ENCODE measurements around the gene GFAP.

GFAP gene

DNA sequence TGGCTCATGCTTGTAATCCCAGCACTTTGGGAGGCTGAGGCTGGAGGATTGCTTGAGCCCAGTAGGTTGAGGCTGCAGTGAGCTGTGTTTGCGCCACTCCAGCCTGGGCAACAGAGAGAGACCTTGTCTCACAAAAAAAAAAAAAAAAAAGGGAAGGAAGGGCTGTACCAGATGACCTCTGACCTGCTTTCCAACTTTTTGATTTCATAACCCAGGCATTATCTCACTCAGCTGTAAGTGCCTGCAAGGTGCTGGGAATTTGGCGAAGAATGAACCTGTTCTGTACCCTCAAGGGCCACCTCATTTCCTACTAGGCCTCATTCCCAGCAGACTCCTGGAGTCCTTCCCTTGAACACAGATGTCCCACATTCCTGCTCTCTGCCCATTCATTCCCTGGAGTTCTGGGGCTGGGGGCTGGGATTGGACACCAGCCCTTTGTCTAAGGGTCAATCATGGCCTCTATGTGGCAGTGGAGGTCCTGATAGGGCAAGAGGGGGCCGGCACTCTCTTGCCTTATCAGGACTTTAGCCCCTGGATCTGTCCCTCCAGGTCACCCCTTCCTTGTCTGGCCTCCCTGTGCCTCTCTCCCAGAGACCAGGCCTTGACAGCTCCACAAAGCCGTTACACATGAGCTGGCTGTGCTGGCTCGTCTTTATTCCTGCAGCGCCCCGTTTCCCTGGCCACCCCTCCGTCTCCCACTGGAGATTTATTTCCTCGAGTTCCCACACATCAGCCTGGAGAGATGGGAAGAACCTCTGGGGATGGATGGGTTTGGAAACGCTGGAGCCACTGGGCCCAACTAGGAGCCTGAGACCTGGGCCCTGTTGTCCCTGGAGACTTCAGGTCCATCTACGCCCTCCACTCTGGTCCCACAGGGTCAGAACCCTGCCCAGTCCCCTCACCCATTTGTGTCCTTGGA lies 821 bp upstream of the GFAP start:
- DNase-seq (ENCODE audit: extremely low read depth in 1 of 2, low read depth in 1 of 2): no peak

- no peak for DNase-seq (ENCODE audit: extremely low read depth in 1 of 2, low read depth in 1 of 2)
These were observed 515 bp downstream of the GFAP start for GRCh38 chr17:44914698-44915271.

DNA sequence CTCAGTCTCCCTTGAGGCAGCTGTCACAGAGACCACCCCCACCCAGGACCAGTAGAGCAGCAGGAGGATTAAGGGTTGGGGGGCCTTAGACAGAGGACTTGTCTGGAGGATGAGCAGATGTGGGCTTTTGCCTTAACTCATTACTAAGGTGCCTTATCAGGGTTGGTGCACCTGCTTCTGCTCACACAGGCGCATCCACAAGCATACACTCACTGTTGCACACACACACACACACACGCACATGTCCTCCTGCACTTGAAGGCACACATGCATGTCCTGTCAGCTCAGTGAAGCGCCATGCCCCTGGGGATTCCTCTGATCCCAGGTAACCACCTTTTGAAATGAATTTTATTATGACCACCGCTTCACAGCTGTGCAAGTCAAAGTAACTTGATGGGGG lies 1.2 kb downstream of the GFAP start:
- DNase-seq (ENCODE audit: extremely low read depth in 1 of 2, low read depth in 1 of 2): no peak

- no peak for DNase-seq (ENCODE audit: extremely low read depth in 1 of 2, low read depth in 1 of 2)
These were observed 1.6 kb downstream of the GFAP start for GRCh38 chr17:44913676-44914075.

- DNase-seq (ENCODE audit: extremely low read depth in 1 of 2, low read depth in 1 of 2): no peak
These were observed 2.3 kb downstream of the GFAP start for GRCh38 chr17:44912763-44913544.

GRCh38 chr17:44911133-44912001 lies 3.9 kb downstream of the GFAP start:
- peak in 1 of 2 donors; percentile 28 for DNase-seq (ENCODE audit: extremely low read depth in 1 of 2, low read depth in 1 of 2)

DNA sequence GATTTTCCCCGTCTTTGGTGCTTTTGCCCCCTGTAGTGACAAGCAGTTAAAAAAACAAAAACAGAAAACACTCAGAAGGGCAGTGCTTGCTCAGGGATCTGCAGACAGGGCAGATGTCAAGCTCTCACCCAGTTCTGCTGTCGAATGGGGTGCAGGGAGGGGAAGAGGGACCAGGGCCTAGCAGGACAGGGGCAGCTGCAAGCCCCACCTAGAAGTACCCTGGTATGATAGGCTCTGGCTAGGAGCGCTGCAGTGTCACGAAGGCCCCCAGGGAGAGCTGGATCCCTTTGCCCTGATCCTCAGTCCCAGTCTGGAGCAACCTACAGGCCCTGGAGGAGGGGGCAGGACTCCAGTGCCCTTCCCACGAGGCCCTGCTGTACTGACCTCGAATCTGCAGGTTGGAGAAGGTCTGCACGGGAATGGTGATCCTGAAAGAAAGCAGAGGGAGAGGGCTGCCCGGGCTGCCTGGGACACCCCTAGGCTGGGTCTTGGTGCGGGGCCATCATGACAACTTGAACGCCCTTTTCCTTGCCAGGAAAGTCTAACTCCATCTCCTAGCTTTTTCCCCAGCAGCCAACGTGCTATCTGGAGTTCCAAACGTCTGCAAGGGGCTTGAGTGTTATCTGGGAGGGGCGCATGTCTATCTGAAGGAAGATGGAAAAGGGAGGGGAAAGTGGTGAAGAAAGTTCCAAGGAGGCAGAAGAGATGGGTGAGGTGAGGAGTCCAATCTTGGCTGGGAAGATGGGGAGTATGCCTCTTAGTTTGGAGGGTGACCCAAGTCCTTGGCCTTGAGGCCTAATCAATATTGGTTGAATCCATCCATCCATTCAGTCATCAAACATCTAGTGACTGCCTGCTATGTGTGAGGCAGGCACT lies 4.8 kb downstream of the GFAP start:
- DNase-seq (ENCODE audit: extremely low read depth in 1 of 2, low read depth in 1 of 2): no peak

DNA sequence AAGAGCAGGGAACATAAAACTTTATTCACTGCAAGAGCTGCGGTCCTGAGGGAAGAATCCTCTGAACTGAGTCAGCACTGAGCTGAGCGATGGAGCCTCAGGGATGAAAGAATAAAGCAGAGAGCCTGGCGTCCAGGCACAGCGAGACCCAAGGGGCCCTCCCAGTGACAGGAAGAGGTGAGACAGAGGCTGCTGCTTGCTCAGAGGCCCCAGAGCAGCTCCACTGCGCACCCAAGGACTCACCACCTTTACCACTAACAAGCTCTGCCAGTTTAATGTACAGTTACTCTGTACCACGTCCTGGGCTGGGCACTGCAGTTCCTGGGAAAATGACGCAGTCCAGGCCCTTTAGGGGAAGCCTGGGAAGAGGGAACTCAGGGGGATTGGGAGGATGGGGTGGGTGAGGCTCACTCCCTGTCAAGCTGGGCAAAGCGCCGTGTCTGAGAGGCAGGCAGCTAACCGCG lies 5.6 kb downstream of the GFAP start:
- no peak for DNase-seq (ENCODE audit: extremely low read depth in 1 of 2, low read depth in 1 of 2)

DNA sequence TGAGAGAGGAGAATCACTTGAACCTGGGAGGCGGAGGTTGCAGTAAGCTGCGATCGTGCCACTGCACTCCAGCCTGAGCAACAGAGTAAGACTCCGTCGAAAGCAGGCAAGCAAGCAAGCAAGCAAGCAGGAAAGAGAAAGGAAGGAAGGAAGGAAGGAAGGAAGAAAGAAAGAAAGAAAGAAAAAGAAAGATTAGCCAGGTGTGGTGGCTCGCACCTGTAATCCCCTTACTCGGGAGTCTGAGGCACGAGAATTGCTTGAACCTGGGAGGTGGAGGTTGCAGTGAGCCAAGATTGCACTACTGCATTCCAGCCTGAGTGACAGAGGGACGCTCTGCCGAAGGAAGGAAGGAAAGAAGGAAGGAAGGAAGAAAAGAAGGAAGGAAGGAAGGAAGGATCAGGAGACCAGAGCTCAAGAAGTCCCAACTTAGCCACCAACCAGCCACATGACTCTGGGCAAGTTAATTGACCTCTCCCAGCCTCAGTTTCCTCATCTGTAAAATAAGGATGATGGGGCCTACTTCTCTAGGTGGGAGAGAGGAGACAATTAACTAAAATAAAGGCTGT lies 6.5 kb downstream of the GFAP start:
- DNase-seq (ENCODE audit: extremely low read depth in 1 of 2, low read depth in 1 of 2): no peak

GRCh38 chr17:44907729-44908470 lies 7.4 kb downstream of the GFAP start:
- DNase-seq (ENCODE audit: extremely low read depth in 1 of 2, low read depth in 1 of 2): no peak

- no peak for DNase-seq (ENCODE audit: extremely low read depth in 1 of 2, low read depth in 1 of 2)
These were observed 8.3 kb downstream of the GFAP start for GRCh38 chr17:44906763-44907728.

- no peak for DNase-seq (ENCODE audit: extremely low read depth in 1 of 2, low read depth in 1 of 2)
These were observed 9.2 kb downstream of the GFAP start for GRCh38 chr17:44906010-44906646.

- no peak for DNase-seq (ENCODE audit: extremely low read depth in 1 of 2, low read depth in 1 of 2)
These were observed 10.0 kb downstream of the GFAP start for GRCh38 chr17:44905006-44906000.

GRCh38 chr17:44904001-44904984 lies 11.0 kb downstream of the GFAP start:
- no peak for DNase-seq (ENCODE audit: extremely low read depth in 1 of 2, low read depth in 1 of 2)
